ENCODE data around the gene TUBGCP2. TPM values are rescaled to one million over a fixed set of nuclear protein-coding genes. Genes with fewer than 3 reads are reported as not detected.

The TUBGCP2 gene
- total and polyA plus RNA-seq, 2 of the 13 experiments (the other 11 are each of a cell fraction or from before 2014, with no cell fraction given) = 21.3 to 34.5 TPM

GRCh38 chr10:133277993-133278576 is 30.6 kb downstream of the TUBGCP2 start (continued):
- TF ChIP-seq ZNF670 (CRISPR knock-in tag; IDR thresholded peaks at IDR 0.05; ENCODE audit: borderline replicate concordance) (no peak), ZNF530 (CRISPR knock-in tag; IDR thresholded peaks at IDR 0.05; ENCODE audit: low read depth) (no peak), ZC3H4 (CRISPR knock-in tag; IDR thresholded peaks at IDR 0.05; ENCODE audit: borderline replicate concordance) (no peak), THYN1 (CRISPR knock-in tag; IDR thresholded peaks at IDR 0.05; ENCODE audit: borderline replicate concordance, low read depth) (no peak), ZNF333 (CRISPR knock-in tag; IDR thresholded peaks at IDR 0.05; ENCODE audit: borderline replicate concordance) (no peak), RFXANK (CRISPR knock-in tag; IDR thresholded peaks at IDR 0.05) (no peak), CREB1 (IDR thresholded peaks at IDR 0.05) (no peak), CREB1 (CRISPR knock-in tag; IDR thresholded peaks at IDR 0.05) (no peak), MYC (CRISPR knock-in tag; IDR thresholded peaks at IDR 0.05; ENCODE audit: borderline replicate concordance) (no peak), ZBTB40 (IDR thresholded peaks at IDR 0.05) (no peak), ZBTB40 (CRISPR knock-in tag; IDR thresholded peaks at IDR 0.05) (0 out of 2 replicates have a peak, but pooled peaks have one; percentile 42), SRY (CRISPR knock-in tag; IDR thresholded peaks at IDR 0.05) (no peak), SETDB1 (CRISPR knock-in tag; IDR thresholded peaks at IDR 0.05; ENCODE audit: borderline replicate concordance) (no peak), ZNF761 (CRISPR knock-in tag; conservative IDR thresholded peaks at IDR 0.05) (no peak), MLXIP (CRISPR knock-in tag; IDR thresholded peaks at IDR 0.05; ENCODE audit: borderline replicate concordance) (no peak), ZNF225 (CRISPR knock-in tag; IDR thresholded peaks at IDR 0.05) (no peak)
- TF ChIP-seq, protein P1, sequence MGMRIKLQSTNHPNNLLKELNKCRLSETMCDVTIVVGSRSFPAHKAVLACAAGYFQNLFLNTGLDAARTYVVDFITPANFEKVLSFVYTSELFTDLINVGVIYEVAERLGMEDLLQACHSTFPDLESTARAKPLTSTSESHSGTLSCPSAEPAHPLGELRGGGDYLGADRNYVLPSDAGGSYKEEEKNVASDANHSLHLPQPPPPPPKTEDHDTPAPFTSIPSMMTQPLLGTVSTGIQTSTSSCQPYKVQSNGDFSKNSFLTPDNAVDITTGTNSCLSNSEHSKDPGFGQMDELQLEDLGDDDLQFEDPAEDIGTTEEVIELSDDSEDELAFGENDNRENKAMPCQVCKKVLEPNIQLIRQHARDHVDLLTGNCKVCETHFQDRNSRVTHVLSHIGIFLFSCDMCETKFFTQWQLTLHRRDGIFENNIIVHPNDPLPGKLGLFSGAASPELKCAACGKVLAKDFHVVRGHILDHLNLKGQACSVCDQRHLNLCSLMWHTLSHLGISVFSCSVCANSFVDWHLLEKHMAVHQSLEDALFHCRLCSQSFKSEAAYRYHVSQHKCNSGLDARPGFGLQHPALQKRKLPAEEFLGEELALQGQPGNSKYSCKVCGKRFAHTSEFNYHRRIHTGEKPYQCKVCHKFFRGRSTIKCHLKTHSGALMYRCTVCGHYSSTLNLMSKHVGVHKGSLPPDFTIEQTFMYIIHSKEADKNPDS (CRISPR knock-in tag; IDR thresholded peaks at IDR 0.05) = no peak
